ENCODE measurements around the gene CTPS1.

Gene CTPS1

DNA sequence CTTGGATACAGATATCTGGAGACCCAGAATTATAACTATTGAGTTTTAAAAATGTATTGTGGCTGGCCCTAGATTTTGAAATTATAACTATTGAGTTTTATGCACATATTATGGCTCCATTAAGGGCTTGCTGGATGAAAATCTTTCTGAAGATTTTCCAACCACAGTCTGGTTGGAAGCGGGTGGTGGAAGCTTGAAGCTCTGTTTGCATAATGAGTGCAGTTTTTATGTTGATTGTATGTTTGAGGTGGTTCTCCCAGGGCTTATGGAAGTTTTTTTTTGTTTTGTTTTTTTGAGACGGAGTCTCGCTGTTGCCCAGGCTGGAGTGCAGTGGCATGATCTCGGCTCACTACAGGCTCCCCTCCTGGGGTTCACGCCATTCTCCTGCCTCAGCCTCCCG is 10.1 kb upstream of the CTPS1 start:
- no peak for DNase-seq

GRCh38 chr1:40971966-40972365 is 7.5 kb upstream of the CTPS1 start:
- DNase-seq: no peak

DNA sequence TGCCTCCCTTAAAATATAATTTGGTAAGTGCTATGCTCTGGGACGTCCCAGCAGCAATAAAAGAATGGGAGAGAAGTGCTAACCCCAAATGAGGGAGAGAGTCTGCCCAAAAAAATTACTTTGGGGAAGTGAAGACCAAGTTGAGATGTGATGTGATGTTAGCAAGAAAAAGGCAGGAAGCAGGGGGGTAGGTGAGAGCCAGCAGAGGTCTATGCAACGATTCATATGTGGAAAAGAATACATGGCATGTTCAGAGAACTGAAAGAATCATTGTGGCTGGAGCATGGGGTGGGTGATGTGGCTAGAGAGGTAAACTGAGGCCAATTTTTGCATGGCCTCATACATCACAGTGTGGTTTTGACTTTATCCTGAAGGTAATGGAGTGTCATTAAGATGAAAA is 5.6 kb upstream of the CTPS1 start:
- DNase-seq: no peak

GRCh38 chr1:40974945-40975344 is 4.6 kb upstream of the CTPS1 start:
- DNase-seq: no peak

- no peak for DNase-seq
These were observed 2.4 kb upstream of the CTPS1 start for GRCh38 chr1:40976952-40977690.

DNA sequence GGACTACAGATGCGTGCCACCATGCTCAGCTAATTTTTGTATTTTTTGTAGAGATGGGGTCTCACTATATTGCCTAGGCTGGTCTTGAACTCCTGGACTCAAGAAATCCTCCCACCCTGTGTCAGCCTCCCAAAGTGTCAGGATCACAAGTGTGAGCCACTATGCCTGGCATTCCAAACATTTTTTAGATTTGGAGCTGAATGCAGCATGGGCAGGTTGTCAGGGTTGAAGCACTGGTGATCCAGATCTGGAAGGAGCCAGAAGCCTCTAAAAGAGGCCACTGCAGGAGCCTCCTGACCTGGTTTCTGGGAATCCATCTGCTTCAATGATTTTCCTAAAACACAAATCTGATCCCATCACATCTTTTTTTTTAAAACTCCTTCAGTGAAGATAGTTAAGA is 1.8 kb upstream of the CTPS1 start:
- DNase-seq: no peak

DNA sequence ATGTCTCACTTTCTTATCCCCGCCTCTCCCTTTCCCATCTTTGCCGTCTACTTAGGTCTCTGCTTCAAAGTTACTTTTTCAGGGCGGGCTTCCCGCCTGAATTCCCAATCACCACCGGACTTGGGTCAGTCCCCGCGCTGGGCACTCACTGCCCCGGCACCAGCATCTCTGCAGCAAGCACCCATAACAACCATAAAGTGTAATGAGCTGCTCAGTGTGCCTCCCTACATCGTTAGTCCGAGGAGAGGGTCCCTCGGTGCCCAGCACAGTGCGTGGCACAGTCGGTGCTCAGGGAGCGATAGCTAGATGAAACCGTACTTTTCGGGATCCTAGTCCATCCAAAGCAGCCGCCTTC is 633 bp upstream of the CTPS1 start:
- DNase-seq: no peak

DNA sequence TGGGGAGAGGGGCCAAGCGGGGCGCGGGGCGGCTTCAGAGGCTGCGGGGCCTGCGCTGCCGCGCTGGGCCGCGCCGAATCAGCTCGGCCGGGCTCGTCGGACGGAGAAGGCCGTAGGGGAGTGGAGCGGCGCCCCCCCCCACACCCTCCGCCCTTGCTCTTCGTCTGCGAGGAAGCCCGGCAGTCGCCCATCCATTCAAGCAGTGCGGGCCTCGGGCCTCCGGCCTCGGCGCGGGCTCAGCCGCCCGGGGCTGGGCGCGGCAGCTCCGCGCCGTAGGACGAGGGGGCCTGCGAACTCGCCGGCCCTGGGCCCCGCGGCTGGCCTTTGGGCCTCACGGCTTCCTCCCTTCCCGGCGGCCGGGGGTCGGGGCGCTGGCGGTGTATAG is 564 bp downstream of the CTPS1 start:
- no peak for DNase-seq

- no peak for DNase-seq
These were observed 1.1 kb downstream of the CTPS1 start for GRCh38 chr1:40980453-40981121.

- DNase-seq: no peak
These were observed 2.4 kb downstream of the CTPS1 start for GRCh38 chr1:40981691-40982448.

- no peak for DNase-seq
These were observed 3.2 kb downstream of the CTPS1 start for GRCh38 chr1:40982721-40983120.

- no peak for DNase-seq
These were observed 3.8 kb downstream of the CTPS1 start for GRCh38 chr1:40983286-40983685.

- DNase-seq: no peak
These were observed 4.6 kb downstream of the CTPS1 start for GRCh38 chr1:40984066-40984465.

DNA sequence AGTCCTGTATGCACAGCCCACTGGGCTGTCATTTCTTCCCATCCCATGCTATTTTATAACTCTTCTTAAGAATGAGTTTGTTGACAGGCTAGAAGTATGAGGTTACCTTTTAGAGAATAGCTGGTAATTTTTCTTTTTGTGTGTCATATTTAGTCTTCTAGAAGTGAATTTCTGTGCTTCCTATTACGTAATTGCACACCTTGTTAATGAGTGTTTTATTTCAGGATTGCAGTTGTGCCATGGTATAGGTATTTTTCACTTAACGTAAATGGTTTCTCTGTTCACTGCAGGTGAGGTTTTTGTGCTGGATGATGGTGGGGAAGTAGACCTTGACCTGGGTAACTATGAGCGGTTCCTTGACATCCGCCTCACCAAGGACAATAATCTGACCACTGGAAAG is 5.0 kb downstream of the CTPS1 start:
- DNase-seq: no peak

DNA sequence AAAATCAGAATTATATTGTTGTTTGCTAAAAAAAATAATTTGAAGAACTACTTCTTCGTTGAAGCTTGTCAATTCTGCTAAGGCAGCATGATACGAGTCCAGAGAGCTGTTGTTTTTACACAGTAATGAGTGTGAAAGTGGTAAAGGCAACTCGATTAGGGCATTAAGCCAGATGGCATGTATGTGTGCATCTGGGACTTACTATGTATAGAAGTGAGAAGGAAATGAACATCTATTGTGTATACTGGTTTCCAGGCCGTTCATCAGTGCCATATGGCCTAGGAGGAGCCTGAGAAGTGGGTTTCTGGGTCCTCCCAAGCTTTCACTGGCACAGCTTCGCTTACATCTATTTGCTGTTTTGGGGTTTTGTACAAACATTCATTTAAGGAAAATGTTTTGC is 5.7 kb downstream of the CTPS1 start:
- no peak for DNase-seq

DNA sequence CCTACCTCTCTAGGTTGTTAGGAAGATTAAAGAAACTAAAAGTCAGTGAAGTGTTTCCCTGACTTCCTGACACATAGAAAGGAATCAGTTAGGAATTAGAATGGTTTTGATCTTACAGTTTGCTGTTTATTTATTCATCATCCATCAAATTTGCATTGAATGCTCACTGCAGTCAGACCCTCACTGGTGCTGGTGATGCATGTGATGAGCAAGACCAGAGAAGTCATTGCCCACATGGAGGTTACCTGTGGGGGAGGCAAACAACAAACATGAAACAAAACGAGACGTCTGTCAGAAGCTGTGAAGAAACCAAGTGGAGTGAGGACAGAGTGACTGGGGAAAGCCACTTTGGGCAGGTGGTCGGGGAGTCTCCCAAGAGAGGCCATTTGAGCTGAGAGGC is 6.4 kb downstream of the CTPS1 start:
- no peak for DNase-seq

GRCh38 chr1:40986328-40986783 is 6.9 kb downstream of the CTPS1 start:
- no peak for DNase-seq

DNA sequence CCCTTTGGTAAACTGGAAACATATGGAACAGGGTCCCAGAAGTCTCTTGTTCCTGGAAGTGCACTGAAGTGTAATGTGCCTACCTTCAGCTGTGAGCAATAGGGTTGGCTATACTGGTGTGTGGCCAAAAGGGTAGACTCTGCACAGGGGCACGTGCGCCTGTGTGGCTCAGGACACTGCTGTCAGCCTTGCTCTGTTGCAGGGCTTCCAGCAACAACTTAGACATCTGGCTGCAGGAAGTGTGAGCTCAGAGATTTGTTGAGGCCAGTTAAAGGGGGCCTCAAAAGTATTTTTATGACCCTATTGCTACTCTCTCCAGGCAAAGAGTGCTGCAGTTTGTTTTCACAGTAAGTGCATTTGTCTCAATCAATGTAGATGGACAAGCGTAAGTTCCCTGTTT is 7.5 kb downstream of the CTPS1 start:
- no peak for DNase-seq

DNA sequence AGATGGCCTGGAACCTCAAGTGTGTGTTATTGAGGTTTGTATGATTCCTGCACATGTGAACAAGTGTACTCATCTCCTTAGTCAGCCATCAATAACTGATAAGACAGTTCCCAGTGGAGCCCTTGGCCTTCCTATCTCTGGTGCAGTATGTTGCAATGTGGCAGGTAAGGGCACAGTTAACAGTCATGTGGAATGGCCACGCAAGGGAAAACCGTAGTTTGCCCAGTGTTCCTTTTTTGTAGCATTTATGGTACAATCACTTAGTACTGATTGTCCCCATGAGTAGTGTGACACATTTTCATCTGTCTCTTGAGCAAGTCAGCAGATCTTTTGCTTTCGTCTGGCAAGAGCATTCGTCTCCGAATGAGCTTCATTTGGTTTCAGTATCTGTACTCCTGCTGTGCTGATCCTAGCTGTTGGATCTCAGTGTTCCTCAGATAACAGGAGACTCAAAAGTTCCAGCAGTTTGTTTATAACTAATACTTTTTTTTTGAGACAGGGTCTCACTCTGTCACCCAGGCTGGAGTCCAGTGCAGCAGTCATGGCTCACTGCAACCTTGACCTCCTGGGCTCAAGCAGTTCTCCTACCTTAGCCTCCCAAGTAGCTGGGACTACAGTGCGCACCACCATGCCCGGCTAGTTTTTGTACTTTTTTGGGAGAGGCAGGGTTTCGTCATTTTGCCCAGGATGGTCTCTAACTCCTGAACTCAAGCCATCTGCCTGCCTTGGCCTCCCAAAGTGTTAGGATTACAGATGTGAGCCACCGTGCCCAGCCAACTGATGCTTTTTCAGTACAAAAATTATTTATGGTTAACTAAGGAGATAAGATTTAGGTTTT is 8.2 kb downstream of the CTPS1 start:
- no peak for DNase-seq

DNA sequence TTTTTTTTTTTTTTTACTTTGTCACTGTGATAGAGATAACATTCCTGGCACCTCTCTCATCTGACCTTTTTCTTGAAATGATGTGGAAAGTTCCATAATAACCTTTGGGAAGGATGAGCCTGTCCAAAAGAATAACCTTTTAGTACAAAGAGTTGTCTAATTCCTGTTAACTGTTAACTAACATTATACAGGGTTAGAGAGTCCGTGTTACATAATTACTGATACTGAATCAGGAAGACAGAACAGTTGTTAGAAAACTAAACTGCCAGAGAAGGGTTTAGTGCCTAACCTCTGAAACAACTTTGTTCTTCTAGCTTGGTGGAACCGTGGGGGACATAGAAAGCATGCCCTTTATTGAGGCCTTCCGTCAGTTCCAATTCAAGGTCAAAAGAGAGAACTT is 8.8 kb downstream of the CTPS1 start:
- no peak for DNase-seq

- DNase-seq: no peak
These were observed 9.6 kb downstream of the CTPS1 start for GRCh38 chr1:40989066-40989465.

- no peak for DNase-seq
These were observed 17.6 kb downstream of the CTPS1 start for GRCh38 chr1:40997096-40997495.

- no peak for DNase-seq
These were observed 19.2 kb downstream of the CTPS1 start for GRCh38 chr1:40998668-40999067.

Data from SHP77 treated with DMSO at 0.1 percent for 48 hours (cell line).